Measurements from ENCODE around the gene GPR161.

- no peak for TF ChIP-seq CTCF (IDR thresholded peaks at IDR 0.05)
- no peak for TF ChIP-seq ZFX (IDR thresholded peaks at IDR 0.05; ENCODE audit: borderline replicate concordance)
Measured at GRCh38 chr1:168110896-168111545, 25.7 kb downstream of the GPR161 start.

All from 22Rv1 (cell line).